SH-SY5Y (cell line): ENCODE results near the gene ZBTB46.

Experiments used
- GATA2 ChIP-seq: IDR thresholded peaks from 2 replicates; pipeline ENCODE4 v1.6.1; 2011; ENCODE audit warnings: mild to moderate bottlenecking, low read depth, low read length
- GATA3 ChIP-seq: IDR thresholded peaks from 2 replicates; pipeline ENCODE4 v1.6.1; 2011; ENCODE audit warnings: low read depth, mild to moderate bottlenecking, low read length, moderate library complexity

DNA sequence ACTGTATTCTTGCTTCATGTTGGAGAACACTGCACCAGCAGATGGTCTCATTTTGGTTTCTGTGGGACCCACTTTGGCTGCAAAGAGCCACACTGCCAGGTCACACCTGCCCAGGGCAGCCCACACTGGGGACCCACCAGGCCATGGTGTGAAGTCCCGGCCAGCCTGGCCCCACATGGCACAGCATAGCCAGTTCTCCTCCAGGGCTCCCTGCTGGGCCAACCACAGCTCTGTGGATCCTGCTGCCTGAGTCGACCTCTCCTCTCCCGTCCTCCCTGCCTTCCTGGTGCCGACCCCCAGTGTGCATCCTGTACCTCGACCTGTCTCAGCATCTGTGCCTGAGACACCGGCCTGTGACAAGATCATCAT is 126.3 kb downstream of the ZBTB46 start:
- TF ChIP-seq GATA3: no peak
- no peak for TF ChIP-seq GATA2
